GM23248 (cell line): ENCODE measurements around the gene RAD51B.

Experiments
- EZH2 ChIP-seq: fragments of 200-600 bp; sonication (generic); IDR thresholded peaks from 2 replicates; pipeline ENCODE4 v1.6.1; 2018; ENCODE audit warnings: antibody characterized with exemption, mild to moderate bottlenecking; ENCODE audit not compliant: insufficient read depth, poor library complexity, severe bottlenecking
- EZH2phosphoT487 ChIP-seq: fragments of 200-600 bp; sonication (generic); IDR thresholded peaks from 2 replicates; pipeline ENCODE4 v1.6.1; 2018; ENCODE audit warnings: antibody characterized with exemption, moderate library complexity, mild to moderate bottlenecking, low read depth; ENCODE audit not compliant: insufficient read depth

- TF ChIP-seq EZH2 (no peak), EZH2phosphoT487 (no peak)
Measured at GRCh38 chr14:68328509-68328908, 508.9 kb downstream of the RAD51B start.
